Esophagus squamous epithelium (tissue), 5 donors: ENCODE data around the gene SRRM4. TPM values are rescaled to one million over a fixed set of nuclear protein-coding genes. Genes with fewer than 3 reads are reported as not detected.

Experiments
- DNase-seq: peaks from one replicate; lab custom pipeline; 2025; lab: John Stamatoyannopoulos, UW
- H3K27ac ChIP-seq, 4 donors: fragments of 200-600 bp; sonication (generic); one replicate each; pipeline ENCODE4 v1.5.1; 2016 to 2019; ENCODE audit warnings: mild to moderate bottlenecking in 1 of 4
- H3K27me3 ChIP-seq, 4 donors: fragments of 200-600 bp; sonication (generic); 1 replicate in 3 of 4; 2 replicates in 1 of 4; pipeline versions ENCODE4 v1.5.1 to v1.6.0; 2017 to 2021; ENCODE audit warnings: antibody characterized with exemption in 1 of 4
- H3K36me3 ChIP-seq, 3 donors: fragments of 200-600 bp; sonication (generic); one replicate each; pipeline ENCODE4 v1.5.1; 2016 to 2019
- H3K4me1 ChIP-seq, 3 donors: fragments of 200-600 bp; sonication (generic); one replicate each; pipeline ENCODE4 v1.5.1; 2017 to 2019
- H3K4me3 ChIP-seq, 4 donors: fragments of 200-600 bp; sonication (generic); 1 replicate in 3 of 4; 2 replicates in 1 of 4; pipeline ENCODE4 v1.5.1; 2016 to 2019; ENCODE audit warnings: mild to moderate bottlenecking in 2 of 4, moderate library complexity in 1 of 4
- H3K9me3 ChIP-seq, 3 donors: fragments of 200-600 bp; sonication (generic); one replicate each; pipeline ENCODE4 v1.5.1; 2016 to 2019
- POLR2A ChIP-seq, 4 donors: fragments of 450-650 bp; IDR thresholded peaks; one replicate each; pipeline ENCODE4 v1.6.1; 2017; ENCODE audit warnings: antibody characterized with exemption in 4 of 4, mild to moderate bottlenecking in 4 of 4, moderate library complexity in 3 of 4
- WGBS, 2 donors: methylation state at CpG; one replicate each; pipeline ENCODE4 v1.1.5; 2018; 5-methylcytosine and 5-hydroxymethylcytosine counted together
- intact Hi-C: fragments of 100-400 bp; cut with DNase I; formaldehyde crosslinking; loops from one replicate; pipeline ENCODE4 v1.15.0; 2022
- total RNA-seq, 4 donors: library from RNA; depleted of rRNA; stranded (reverse); fragments of >200 nt; gene quantifications; one replicate each; pipeline ENCODE4 v1.1.0, GENCODE V29; 2016
- TF ChIP-seq, protein P1 (sequence below), 6 experiments: fragments of 450-650 bp in 4 of 6; fragments of 200-600 bp in 2 of 6; sonication (generic) in 2 of 6; IDR thresholded peaks; one replicate each; pipeline ENCODE4 v1.5.1; 2016 to 2019; ENCODE audit warnings: antibody characterized with exemption in 6 of 6, mild to moderate bottlenecking in 4 of 6, moderate library complexity in 4 of 6
- donor health status: DM: yes; HTN: yes; CAD: no.

Gene SRRM4
- total RNA-seq, 4 donors from 2014 or later: not detected

- DNase-seq: no peak
- Histone ChIP-seq H3K27ac (peak overlapping the region in 3 of 4 donors; percentile 87 to 95 (median 89)), H3K27me3 (no peaks in the 10 kb centered on the region), H3K4me3 (no peak overlapping the region), H3K4me1 (peaks cover 10 to 60% (median 25%) of the 10 kb centered on the region in 3 donors), H3K9me3 (no peaks in the 10 kb centered on the region), H3K36me3 (no peaks in the 10 kb centered on the region)
- TF ChIP-seq, protein P1, sequence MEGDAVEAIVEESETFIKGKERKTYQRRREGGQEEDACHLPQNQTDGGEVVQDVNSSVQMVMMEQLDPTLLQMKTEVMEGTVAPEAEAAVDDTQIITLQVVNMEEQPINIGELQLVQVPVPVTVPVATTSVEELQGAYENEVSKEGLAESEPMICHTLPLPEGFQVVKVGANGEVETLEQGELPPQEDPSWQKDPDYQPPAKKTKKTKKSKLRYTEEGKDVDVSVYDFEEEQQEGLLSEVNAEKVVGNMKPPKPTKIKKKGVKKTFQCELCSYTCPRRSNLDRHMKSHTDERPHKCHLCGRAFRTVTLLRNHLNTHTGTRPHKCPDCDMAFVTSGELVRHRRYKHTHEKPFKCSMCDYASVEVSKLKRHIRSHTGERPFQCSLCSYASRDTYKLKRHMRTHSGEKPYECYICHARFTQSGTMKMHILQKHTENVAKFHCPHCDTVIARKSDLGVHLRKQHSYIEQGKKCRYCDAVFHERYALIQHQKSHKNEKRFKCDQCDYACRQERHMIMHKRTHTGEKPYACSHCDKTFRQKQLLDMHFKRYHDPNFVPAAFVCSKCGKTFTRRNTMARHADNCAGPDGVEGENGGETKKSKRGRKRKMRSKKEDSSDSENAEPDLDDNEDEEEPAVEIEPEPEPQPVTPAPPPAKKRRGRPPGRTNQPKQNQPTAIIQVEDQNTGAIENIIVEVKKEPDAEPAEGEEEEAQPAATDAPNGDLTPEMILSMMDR (IDR thresholded peaks at IDR 0.05): no peak
- no peak for TF ChIP-seq POLR2A (IDR thresholded peaks at IDR 0.05)
- intact Hi-C loops: no loop called here
- 62 to 80% methylated on average over 2 to 4 of the region's 4 CpGs for WGBS, 2 donors
Observed at GRCh38 chr12:119177056-119177325, 195.7 kb downstream of the SRRM4 start.

DNA sequence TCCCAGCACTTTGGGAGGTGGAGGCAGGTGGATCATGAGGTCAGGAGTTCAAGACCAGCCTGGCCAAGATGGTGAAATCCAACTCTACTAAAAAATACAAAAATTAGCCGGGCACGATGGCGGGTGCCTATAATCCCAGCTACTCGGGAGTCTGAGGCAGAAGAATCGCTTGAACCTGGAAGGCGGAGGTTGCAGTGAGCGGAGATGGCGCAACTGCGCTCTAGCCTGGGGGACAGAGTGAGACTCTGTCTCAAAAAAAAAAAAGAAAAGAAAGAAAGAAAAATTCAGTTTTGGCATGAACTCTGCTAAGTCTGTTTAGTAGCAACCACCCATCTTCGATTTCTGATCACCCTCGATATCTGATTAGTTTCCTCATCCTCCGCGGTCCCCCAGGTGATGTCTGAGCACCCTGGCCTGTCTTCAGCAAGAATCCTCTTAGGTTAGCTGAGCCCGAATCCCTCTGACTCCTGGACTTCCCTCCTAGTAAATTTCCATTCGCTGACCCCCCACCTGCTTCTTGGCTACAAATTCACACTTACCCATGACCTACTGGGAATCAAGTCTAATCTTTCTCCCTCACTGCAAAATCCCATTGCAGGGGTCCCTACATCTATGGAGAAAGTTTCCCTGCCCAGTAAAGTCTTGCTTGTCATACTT, 196.5 kb downstream of the SRRM4 start:
- Histone ChIP-seq H3K36me3 (no peaks in the 10 kb centered on the region), H3K27me3 (no peaks in the 10 kb centered on the region), H3K9me3 (no peaks in the 10 kb centered on the region), H3K27ac (peak overlapping the region; percentile 87 to 95 (median 88)), H3K4me1 (peaks cover 10 to 67% (median 33%) of the 10 kb centered on the region in 3 donors), H3K4me3 (no peak overlapping the region)
- TF ChIP-seq POLR2A (IDR thresholded peaks at IDR 0.05): no peak
- TF ChIP-seq, protein P1 (IDR thresholded peaks at IDR 0.05): no peak
- DNase-seq: no peak
- WGBS, 2 donors: 85% methylated on average over 15 of the region's 15 CpGs
- intact Hi-C loops: no loop called here

DNA sequence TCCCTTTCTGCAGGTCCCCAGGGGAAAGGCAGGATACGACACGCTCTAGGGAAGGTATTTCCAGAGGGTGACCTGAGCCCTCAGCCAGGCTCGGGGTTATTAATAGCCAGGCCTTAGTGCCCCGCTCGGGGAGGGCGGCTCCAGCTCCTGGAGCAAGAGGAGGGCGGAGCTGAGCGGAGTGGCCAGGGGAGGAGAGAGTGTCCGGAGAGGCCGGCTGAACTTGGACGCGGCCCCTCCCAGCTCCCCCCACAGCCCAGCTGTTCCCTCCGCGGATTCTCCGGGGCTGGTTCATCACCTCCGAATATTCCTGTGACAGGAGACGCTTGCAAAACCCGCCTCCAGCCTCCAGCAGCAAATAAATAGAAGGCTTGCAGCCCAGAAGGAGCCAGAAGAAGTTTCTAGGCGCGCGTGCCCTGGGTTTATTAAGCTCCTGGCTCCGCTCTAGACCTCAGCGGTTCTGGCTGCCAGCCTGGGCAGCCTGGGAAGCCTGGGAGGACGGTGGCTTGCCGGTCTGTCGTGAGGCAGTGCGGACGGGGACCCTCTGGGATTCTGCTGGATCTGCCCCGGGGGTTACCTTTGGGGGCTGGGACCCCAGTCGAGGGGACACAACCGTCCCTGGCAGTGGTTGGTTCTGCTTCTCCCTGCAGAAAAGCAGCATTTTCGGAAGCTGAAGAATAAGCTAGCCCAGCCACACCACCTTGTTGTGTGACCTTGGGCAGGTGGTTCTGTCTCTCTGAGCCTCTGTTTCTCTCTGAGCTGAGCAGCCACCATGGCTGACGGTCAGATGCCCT, 197.4 kb downstream of the SRRM4 start, which contains the start of gene HSPB8:
TSS of gene HSPB8 (plus strand) at position 388 of the 791 bp plus-strand sequence. CDS start at position 770, 382 bp downstream.
- H3K36me3 ChIP-seq: no peaks in the 10 kb centered on the region
- H3K27ac ChIP-seq: peak within 1 kb of the TSS; percentile 87 to 95 (median 88)
- 12 to 13% methylated on average over 5 to 16 of the region's 33 CpGs for WGBS, 2 donors
- H3K27me3 ChIP-seq: no peaks in the 10 kb centered on the region
- TF ChIP-seq, protein P1 (IDR thresholded peaks at IDR 0.05): no peak
- TF ChIP-seq POLR2A (IDR thresholded peaks at IDR 0.05): peak in 2 of 4 donors; percentile 88 to 96
- intact Hi-C loops: no loop called here
- H3K4me1 ChIP-seq: peaks cover 18 to 76% (median 42%) of the 10 kb centered on the region in 3 donors
- no peak for DNase-seq
- peak within 1 kb of the TSS; percentile 45 to 76 (median 66) for H3K4me3 ChIP-seq
- H3K9me3 ChIP-seq: no peaks in the 10 kb centered on the region

DNA sequence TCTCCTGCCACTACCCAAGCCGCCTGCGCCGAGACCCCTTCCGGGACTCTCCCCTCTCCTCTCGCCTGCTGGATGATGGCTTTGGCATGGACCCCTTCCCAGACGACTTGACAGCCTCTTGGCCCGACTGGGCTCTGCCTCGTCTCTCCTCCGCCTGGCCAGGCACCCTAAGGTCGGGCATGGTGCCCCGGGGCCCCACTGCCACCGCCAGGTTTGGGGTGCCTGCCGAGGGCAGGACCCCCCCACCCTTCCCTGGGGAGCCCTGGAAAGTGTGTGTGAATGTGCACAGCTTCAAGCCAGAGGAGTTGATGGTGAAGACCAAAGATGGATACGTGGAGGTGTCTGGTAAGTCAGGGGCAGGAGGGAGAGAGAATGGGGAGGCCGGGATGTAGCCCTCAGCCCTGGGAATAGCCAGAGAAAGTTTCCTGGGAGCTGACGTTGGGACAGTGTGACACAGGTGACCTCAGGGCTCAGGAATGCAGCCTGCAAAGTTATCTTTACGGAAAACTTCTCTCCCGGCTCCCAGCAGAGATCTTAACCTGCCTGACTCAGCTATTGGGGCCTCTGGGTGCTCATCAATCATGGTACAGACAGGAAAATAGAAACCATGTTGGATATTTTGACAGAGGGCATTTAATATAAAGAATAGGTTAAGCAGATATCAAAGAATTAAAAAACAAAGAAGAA, 198.1 kb downstream of the SRRM4 start:
- Histone ChIP-seq H3K27me3 (no peaks in the 10 kb centered on the region), H3K9me3 (no peaks in the 10 kb centered on the region), H3K36me3 (no peaks in the 10 kb centered on the region), H3K27ac (peak overlapping the region; percentile 87 to 95 (median 88)), H3K4me3 (peak overlapping the region; percentile 45 to 76 (median 66)), H3K4me1 (peaks cover 26 to 84% (median 49%) of the 10 kb centered on the region in 3 donors)
- intact Hi-C loops: no loop called here
- WGBS, 2 donors: 20 to 24% methylated on average over 7 to 11 of the region's 18 CpGs
- no peak for DNase-seq
- TF ChIP-seq POLR2A (IDR thresholded peaks at IDR 0.05): peak in 1 of 4 donors; percentile 18
- TF ChIP-seq, protein P1 (IDR thresholded peaks at IDR 0.05): no peak
